Activated CD4-positive, alpha-beta T cell treated with anti-CD3 and anti-CD28 coated beads for 1 hour (primary cell): ENCODE measurements around the gene SNX12.
A peak's percentile ranks its signal among the peaks of the same experiment; 100 is the strongest.

Experiments
- DNase-seq: peaks from one replicate; pipeline ENCODE4 v3.0.0-alpha.2; 2020

Gene SNX12

GRCh38 chrX:71068044-71068918 is at the start of gene SNX12:
SNX12 (minus strand) TSS chrX:71068334; CDS start chrX:71068306, 28 bp downstream.
- peak; percentile 82 for DNase-seq

GRCh38 chrX:71117358-71117757 is 49.2 kb upstream of the SNX12 start:
- no peak for DNase-seq

- DNase-seq = no peak
Measured at GRCh38 chrX:71111921-71112431, 43.8 kb upstream of the SNX12 start.

GRCh38 chrX:71111141-71111843 is 43.2 kb upstream of the SNX12 start, which contains the start of gene IL2RG:
IL2RG (minus strand) TSS chrX:71111577; CDS start chrX:71111539, 38 bp downstream.
- peak; percentile 63 for DNase-seq

- no peak for DNase-seq
Measured at GRCh38 chrX:71109051-71109450, 40.9 kb upstream of the SNX12 start.

- DNase-seq = no peak
Measured at GRCh38 chrX:71107762-71108360, 39.7 kb upstream of the SNX12 start.

GRCh38 chrX:71107245-71107644 is 39.1 kb upstream of the SNX12 start:
- no peak for DNase-seq

GRCh38 chrX:71106427-71106826 is 38.3 kb upstream of the SNX12 start, which contains the start of gene CXorf65:
CXorf65 (minus strand) TSS chrX:71106740; CDS start chrX:71106556, 184 bp downstream.
- DNase-seq = no peak

GRCh38 chrX:71105628-71106027 is 37.5 kb upstream of the SNX12 start:
- DNase-seq = no peak

- DNase-seq = no peak
Measured at GRCh38 chrX:71103110-71103983, 35.2 kb upstream of the SNX12 start.

GRCh38 chrX:71102292-71102691 is 34.2 kb upstream of the SNX12 start:
- no peak for DNase-seq

GRCh38 chrX:71100581-71101505 is 32.7 kb upstream of the SNX12 start:
- no peak for DNase-seq

GRCh38 chrX:71099736-71100135 is 31.6 kb upstream of the SNX12 start:
- DNase-seq = no peak

- DNase-seq = no peak
Measured at GRCh38 chrX:71098951-71099506, 30.9 kb upstream of the SNX12 start.

- DNase-seq = peak; percentile 65
Measured at GRCh38 chrX:71098302-71098701, 30.2 kb upstream of the SNX12 start.

GRCh38 chrX:71096760-71097032 is 28.6 kb upstream of the SNX12 start:
- DNase-seq = no peak

- DNase-seq = peak; percentile 28
Measured at GRCh38 chrX:71095981-71096759, 28.0 kb upstream of the SNX12 start.

GRCh38 chrX:71095555-71095980 is 27.4 kb upstream of the SNX12 start, which contains the start of gene FOXO4:
FOXO4 (plus strand) TSS chrX:71095851; CDS start chrX:71096529, 678 bp downstream.
- DNase-seq = peak; percentile 80

GRCh38 chrX:71095033-71095432 is 26.9 kb upstream of the SNX12 start:
- DNase-seq = no peak

- no peak for DNase-seq
Measured at GRCh38 chrX:71091263-71091662, 23.1 kb upstream of the SNX12 start.
